ENCODE measurements around the gene WRAP53.

Gene WRAP53

GRCh38 chr17:7685533-7686221, 2.6 kb upstream of the WRAP53 start:
- DNase-seq (ENCODE audit: low spot score), result peak; percentile 88
- TF ChIP-seq CTCF (IDR thresholded peaks at IDR 0.05; ENCODE audit: extremely low read depth, missing control alignments), result no peak

GRCh38 chr17:7686222-7687071, 1.8 kb upstream of the WRAP53 start:
- peak; percentile 77 for DNase-seq (ENCODE audit: low spot score)
- no peak for TF ChIP-seq CTCF (IDR thresholded peaks at IDR 0.05; ENCODE audit: extremely low read depth, missing control alignments)

- no peak for TF ChIP-seq CTCF (IDR thresholded peaks at IDR 0.05; ENCODE audit: extremely low read depth, missing control alignments)
- DNase-seq (ENCODE audit: low spot score), result peak; percentile 83
Observed at GRCh38 chr17:7687072-7687907, 987 bp upstream of the WRAP53 start, which contains the start of gene TP53. Gene TP53 (minus strand): TSS chr17:7687490. CDS start chr17:7676594, 10,896 bp downstream.

- no peak for TF ChIP-seq CTCF (IDR thresholded peaks at IDR 0.05; ENCODE audit: extremely low read depth, missing control alignments)
- no peak for DNase-seq (ENCODE audit: low spot score)
Observed at GRCh38 chr17:7688808-7689316, 585 bp downstream of the WRAP53 start.

GRCh38 chr17:7695586-7695985, 7.3 kb downstream of the WRAP53 start:
- DNase-seq (ENCODE audit: low spot score), result no peak
- TF ChIP-seq CTCF (IDR thresholded peaks at IDR 0.05; ENCODE audit: extremely low read depth, missing control alignments), result no peak

GRCh38 chr17:7697828-7698588, 9.7 kb downstream of the WRAP53 start:
- TF ChIP-seq CTCF (IDR thresholded peaks at IDR 0.05; ENCODE audit: extremely low read depth, missing control alignments), result no peak
- no peak for DNase-seq (ENCODE audit: low spot score)

Measured in GM20000 (cell line).